Epithelial cell of umbilical artery (primary cell): ENCODE results near the gene ZNHIT6. TPM values are rescaled to one million over a fixed set of nuclear protein-coding genes. Genes with fewer than 3 reads are reported as not detected.

ENCODE experiments used
- total RNA-seq: library from RNA; depleted of rRNA; stranded (reverse); fragments of >200 nt; gene quantifications from 2 replicates; pipeline ENCODE4 v1.2.3, GENCODE V29; 2014

The ZNHIT6 gene
- 9.1 and 16.4 TPM in 2 replicates for total RNA-seq

GRCh38 chr1:85707990-85708828, at the start of gene ZNHIT6:
TSS of gene ZNHIT6 (minus strand) at chr1:85708433. CDS start at chr1:85708284, 149 bp downstream.

Other genes with a start within 250 kb of the ZNHIT6 start
- 34.1 and 52.3 TPM in 2 replicates for gene DDAH1, start 243.3 kb downstream of the ZNHIT6 start, total RNA-seq
- gene CCN1, start 127.7 kb downstream of the ZNHIT6 start, total RNA-seq = 89.3 and 172 TPM in 2 replicates